SK-N-SH treated with all-trans-retinoic acid at 6 μM for 48 hours (cell line): Measurements from ENCODE around the gene TBC1D2.

Source experiments
- ATAC-seq: fragments of 200-7000 bp; cut with Tn5 transposase; 3 replicates; pipeline ENCODE4 v1.9.1; 2020; ENCODE audit warnings: mild to moderate bottlenecking, moderate library complexity
- ARNTL ChIP-seq: fragments of 450-650 bp; formaldehyde crosslinking; IDR thresholded peaks from 2 replicates; pipeline ENCODE4 v1.5.0; 2020; ENCODE audit warnings: low read depth, mild to moderate bottlenecking, moderate library complexity, borderline replicate concordance
- BACH2 ChIP-seq: fragments of 250-450 bp; sonication (Bioruptor Pico); IDR thresholded peaks from 2 replicates; pipeline ENCODE4 v1.9.0; 2021; ENCODE audit warnings: mild to moderate bottlenecking, borderline replicate concordance
- CSDC2 ChIP-seq: fragments of 250-450 bp; sonication (Bioruptor Pico); IDR thresholded peaks from 2 replicates; pipeline ENCODE4 v1.5.0; 2020; ENCODE audit warnings: mild to moderate bottlenecking, moderate library complexity
- CSRNP3 ChIP-seq: fragments of 250-450 bp; sonication (Bioruptor Pico); IDR thresholded peaks from 2 replicates; pipeline ENCODE4 v1.5.1; 2021; ENCODE audit warnings: mild to moderate bottlenecking, moderate library complexity
- ESRRG ChIP-seq: fragments of 250-450 bp; sonication (Bioruptor Pico); IDR thresholded peaks from 2 replicates; pipeline ENCODE4 v1.6.1; 2021; ENCODE audit warnings: mild to moderate bottlenecking
- GLIS3 ChIP-seq: fragments of 250-450 bp; sonication (Bioruptor Pico); IDR thresholded peaks from 2 replicates; pipeline ENCODE4 v1.5.0; 2020; ENCODE audit warnings: mild to moderate bottlenecking, moderate library complexity
- ISL1 ChIP-seq: fragments of 250-450 bp; sonication (Bioruptor Pico); IDR thresholded peaks from 2 replicates; pipeline ENCODE4 v2.1.2; 2022; ENCODE audit warnings: mild to moderate bottlenecking, moderate library complexity
- OSR1 ChIP-seq: fragments of 250-450 bp; sonication (Bioruptor Pico); IDR thresholded peaks from 2 replicates; pipeline ENCODE4 v1.8.0; 2022; ENCODE audit warnings: moderate library complexity, mild to moderate bottlenecking, inconsistent platforms
- PATZ1 ChIP-seq: fragments of 250-450 bp; sonication (Bioruptor Pico); IDR thresholded peaks from 2 replicates; pipeline ENCODE4 v1.8.0; 2020; ENCODE audit warnings: mild to moderate bottlenecking, moderate library complexity, borderline replicate concordance
- POU6F1 ChIP-seq: fragments of 250-450 bp; sonication (Bioruptor Pico); IDR thresholded peaks from 2 replicates; pipeline ENCODE4 v1.8.0; 2021; ENCODE audit warnings: low read depth, mild to moderate bottlenecking, moderate library complexity, borderline replicate concordance
- RARB ChIP-seq: fragments of 250-450 bp; sonication (Bioruptor Pico); IDR thresholded peaks from 2 replicates; pipeline ENCODE4 v1.8.0; 2021; ENCODE audit warnings: mild to moderate bottlenecking, moderate library complexity
- TCF4 ChIP-seq: fragments of 250-450 bp; sonication (Bioruptor Pico); IDR thresholded peaks from 2 replicates; pipeline ENCODE4 v1.8.0; 2021; ENCODE audit warnings: mild to moderate bottlenecking, moderate library complexity, borderline replicate concordance
- TOX ChIP-seq: fragments of 250-450 bp; sonication (Bioruptor Pico); IDR thresholded peaks from 2 replicates; pipeline ENCODE4 v1.8.0; 2021; ENCODE audit warnings: mild to moderate bottlenecking, moderate library complexity, borderline replicate concordance
- TSHZ2 ChIP-seq: fragments of 250-450 bp; sonication (Bioruptor Pico); IDR thresholded peaks from 2 replicates; pipeline ENCODE4 v1.5.0; 2020; ENCODE audit warnings: mild to moderate bottlenecking, moderate library complexity
- ZC3H10 ChIP-seq: fragments of 250-450 bp; sonication (Bioruptor Pico); IDR thresholded peaks from 2 replicates; pipeline ENCODE4 v1.5.1; 2021; ENCODE audit warnings: mild to moderate bottlenecking, moderate library complexity
- ZFP30 ChIP-seq: fragments of 450-650 bp; formaldehyde crosslinking; IDR thresholded peaks from 2 replicates; pipeline ENCODE4 v1.5.0; 2022; ENCODE audit warnings: mild to moderate bottlenecking, moderate library complexity
- ZNF565 ChIP-seq: fragments of 450-650 bp; formaldehyde crosslinking; conservative IDR thresholded peaks from 2 replicates; pipeline ENCODE4 v1.5.0; 2020; ENCODE audit warnings: low read depth, mild to moderate bottlenecking, moderate library complexity
- ZNF70 ChIP-seq: fragments of 450-650 bp; formaldehyde crosslinking; IDR thresholded peaks from 2 replicates; pipeline ENCODE4 v1.5.0; 2020; ENCODE audit warnings: mild to moderate bottlenecking, moderate library complexity
- ZNF8 ChIP-seq: fragments of 450-650 bp; formaldehyde crosslinking; IDR thresholded peaks from 2 replicates; pipeline ENCODE4 v1.5.0; 2020; ENCODE audit warnings: mild to moderate bottlenecking, moderate library complexity

Gene TBC1D2

GRCh38 chr9:98228392-98229089 lies 26.9 kb downstream of the TBC1D2 start:
- TF ChIP-seq BACH2 (CRISPR knock-in tag) (no peak), CSDC2 (CRISPR knock-in tag) (no peak), ARNTL (CRISPR knock-in tag) (no peak), PATZ1 (CRISPR knock-in tag) (no peak), ZNF565 (CRISPR knock-in tag) (no peak), ESRRG (no peak), ZC3H10 (CRISPR knock-in tag) (no peak), ZFP30 (CRISPR knock-in tag) (no peak), TCF4 (CRISPR knock-in tag) (no peak), TSHZ2 (CRISPR knock-in tag) (no peak), ZNF8 (CRISPR knock-in tag) (no peak), TOX (no peak), ZNF70 (CRISPR knock-in tag) (no peak), ISL1 (CRISPR knock-in tag) (no peak), CSRNP3 (CRISPR knock-in tag) (no peak), OSR1 (CRISPR knock-in tag) (no peak)
- ATAC-seq, result no peak

GRCh38 chr9:98227883-98228282 lies 27.6 kb downstream of the TBC1D2 start:
- TF ChIP-seq POU6F1 (CRISPR knock-in tag) (no peak), RARB (CRISPR knock-in tag) (no peak), ZNF565 (CRISPR knock-in tag) (no peak), GLIS3 (CRISPR knock-in tag) (no peak), ZFP30 (CRISPR knock-in tag) (no peak), PATZ1 (CRISPR knock-in tag) (no peak)
- no peak for ATAC-seq

- no peak for ATAC-seq
- TF ChIP-seq POU6F1 (CRISPR knock-in tag), result no peak
Measured at GRCh38 chr9:98226957-98227356, 28.5 kb downstream of the TBC1D2 start.
